Activated T-cell treated with anti-CD3 and anti-CD28 coated beads for 1 hour (primary cell): ENCODE results near the gene MEN1.

Source experiments
- DNase-seq: peaks from one replicate; pipeline ENCODE4 v3.0.0-alpha.2; 2020; ENCODE audit warnings: low read depth

Gene MEN1

GRCh38 chr11:64762674-64763525, 47.5 kb downstream of the MEN1 start:
- no peak for DNase-seq

DNA sequence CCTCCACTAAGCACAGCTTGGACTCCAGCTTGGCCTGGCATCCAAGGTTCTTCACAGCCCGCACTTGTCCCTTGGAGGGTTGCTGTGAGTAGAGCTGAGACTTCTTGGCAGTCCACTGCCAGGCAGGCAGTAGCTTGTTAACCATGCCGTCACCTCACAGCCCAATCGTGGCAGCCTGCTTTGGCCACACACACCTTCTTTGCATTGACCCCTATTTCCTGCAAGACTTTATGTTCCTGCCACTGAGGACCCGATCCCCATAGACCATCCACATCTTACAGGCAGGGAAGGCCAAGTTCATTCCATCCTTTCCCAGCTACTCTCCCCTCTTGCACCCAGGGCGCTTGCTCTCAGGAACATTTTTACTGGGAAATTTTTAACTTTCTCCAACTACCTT, 48.1 kb downstream of the MEN1 start:
- no peak for DNase-seq

- DNase-seq: no peak
These were observed 49.5 kb downstream of the MEN1 start for GRCh38 chr11:64760759-64761420.

GRCh38 chr11:64759722-64760719, 50.3 kb downstream of the MEN1 start, which contains the start of gene PYGM:
Gene PYGM (minus strand): TSS chr11:64759974. CDS start chr11:64759898, 76 bp downstream.
- no peak for DNase-seq

- no peak for DNase-seq
These were observed 51.1 kb downstream of the MEN1 start for GRCh38 chr11:64759131-64759721.

GRCh38 chr11:64758330-64759079, 51.8 kb downstream of the MEN1 start:
- no peak for DNase-seq

GRCh38 chr11:64757549-64758329, 52.6 kb downstream of the MEN1 start:
- DNase-seq: no peak

- no peak for DNase-seq
These were observed 54.5 kb downstream of the MEN1 start for GRCh38 chr11:64755681-64756361.

GRCh38 chr11:64754919-64755662, 55.3 kb downstream of the MEN1 start:
- no peak for DNase-seq

GRCh38 chr11:64754124-64754918, 56.0 kb downstream of the MEN1 start:
- no peak for DNase-seq
